ENCODE measurements around the gene MBD4.

Gene MBD4

GRCh38 chr3:129382366-129382765 is 57.4 kb downstream of the MBD4 start:
- DNase-seq: no peak
